Muscle layer of duodenum (tissue), 2 donors: Measurements from ENCODE around the gene ZNF705A.
"Not testable (repeated sequence)": the region's sequence is repeated elsewhere in the genome, so short reads cannot be mapped to it uniquely, and the experiment has no call there.

Source experiments
- H3K27ac ChIP-seq: one replicate; pipeline ENCODE4 v1.7.0; 2013; ENCODE audit warnings: mild to moderate bottlenecking, low read length
- H3K27me3 ChIP-seq: one replicate; pipeline ENCODE4 v1.7.0; 2013; ENCODE audit warnings: low read depth, mild to moderate bottlenecking, control low read depth, low read length
- H3K36me3 ChIP-seq, 2 donors: one replicate each; pipeline ENCODE4 v1.7.0; 2013; ENCODE audit warnings: low read length in 2 of 2, control low read depth in 1 of 2, mild to moderate bottlenecking in 1 of 2; ENCODE audit not compliant: insufficient read depth in 2 of 2, control insufficient read depth in 1 of 2
- H3K4me1 ChIP-seq, 2 donors: one replicate each; pipeline ENCODE4 v1.7.0; 2013; ENCODE audit warnings: low read length in 2 of 2, mild to moderate bottlenecking in 2 of 2, control low read depth in 1 of 2, moderate library complexity in 1 of 2; ENCODE audit not compliant: insufficient read depth in 2 of 2, control insufficient read depth in 1 of 2
- H3K4me3 ChIP-seq, 2 donors: one replicate each; pipeline ENCODE4 v1.7.0; 2013; ENCODE audit warnings: low read length in 2 of 2, low read depth in 1 of 2, mild to moderate bottlenecking in 1 of 2
- H3K9me3 ChIP-seq, 2 donors: one replicate each; pipeline ENCODE4 v1.7.0; 2013; ENCODE audit warnings: low read length in 2 of 2, control low read depth in 1 of 2, mild to moderate bottlenecking in 1 of 2; ENCODE audit not compliant: control insufficient read depth in 1 of 2
- donor health status: healthy.

The ZNF705A gene

DNA sequence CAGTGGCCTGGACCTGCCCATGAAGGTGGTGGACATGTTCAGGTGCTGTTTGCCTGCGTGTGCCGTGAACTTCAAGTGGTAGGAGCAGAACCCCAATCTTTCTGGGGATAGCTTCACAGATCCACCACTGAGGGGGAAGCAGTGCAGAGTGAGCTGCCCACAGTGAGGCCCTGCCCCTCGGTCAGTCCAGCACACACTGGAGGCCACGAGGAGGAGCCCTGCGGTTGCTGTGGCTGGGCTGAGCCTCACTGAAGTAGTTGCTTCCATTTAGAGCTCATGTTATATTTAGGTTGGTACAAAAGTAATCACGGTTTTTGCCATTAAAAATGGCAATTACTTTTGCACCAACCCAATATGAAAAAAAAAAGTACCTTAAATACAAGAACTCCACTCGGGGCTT, 72.7 kb downstream of the ZNF705A start:
- H3K4me1 ChIP-seq, H3K9me3 ChIP-seq, H3K27ac ChIP-seq, H3K4me3 ChIP-seq, H3K27me3 ChIP-seq, H3K36me3 ChIP-seq: not testable (repeated sequence)
